Calu3 (cell line): ENCODE measurements around the gene ACR. TPM values are rescaled to one million over a fixed set of nuclear protein-coding genes. Genes with fewer than 3 reads are reported as not detected.

ENCODE experiments used
- BruUV-seq: library from RNA; stranded (reverse); fragments of 400-500 nt; replicated peaks from 2 replicates; lab custom pipeline; 2021; lab: Mats Ljungman, UMichigan
- CTCF ChIA-PET: fragments of 300-600 bp; sonication (Branson Sonifier 250); formaldehyde crosslinking; loops from one replicate; lab custom pipeline; 2022; ENCODE audit warnings: antibody characterized with exemption; lab: Charles Lee
- DNase-seq: peaks from one replicate; pipeline ENCODE4 v3.0.0; 2022
- H3K27ac Mint-ChIP-seq: one replicate; pipeline ENCODE4 v1.8.0; 2022; ENCODE audit warnings: mixed read lengths; ENCODE audit not compliant: unreplicated experiment
- H3K27me3 Mint-ChIP-seq: one replicate; pipeline ENCODE4 v1.8.0; 2022; ENCODE audit warnings: mixed read lengths; ENCODE audit not compliant: unreplicated experiment
- H3K36me3 Mint-ChIP-seq: one replicate; pipeline ENCODE4 v1.8.0; 2022; ENCODE audit warnings: mild to moderate bottlenecking, moderate library complexity, mixed read lengths; ENCODE audit not compliant: insufficient read depth, unreplicated experiment
- H3K4me1 Mint-ChIP-seq: one replicate; pipeline ENCODE4 v1.8.0; 2022; ENCODE audit warnings: mild to moderate bottlenecking, low read depth, mixed read lengths; ENCODE audit not compliant: unreplicated experiment
- H3K4me3 Mint-ChIP-seq: one replicate; pipeline ENCODE4 v1.8.0; 2022; ENCODE audit warnings: mild to moderate bottlenecking, low read depth, moderate library complexity, mixed read lengths; ENCODE audit not compliant: unreplicated experiment
- H3K9me3 Mint-ChIP-seq: one replicate; pipeline ENCODE4 v1.8.0; 2022; ENCODE audit warnings: low read depth, mixed read lengths; ENCODE audit not compliant: unreplicated experiment
- intact Hi-C: fragments of 100-400 bp; cut with micrococcal nuclease; formaldehyde crosslinking; loops from one replicate; pipeline ENCODE4 v1.10.0; 2022; ENCODE audit not compliant: unreplicated experiment
- total RNA-seq: library from RNA; stranded (reverse); gene quantifications from 2 replicates; pipeline ENCODE4 v1.2.3, GENCODE V29; 2022
- TF ChIP-seq, protein P1 (sequence below): fragments of 200-600 bp; IDR thresholded peaks from one replicate; pipeline ENCODE4 v1.8.0; 2022; ENCODE audit warnings: antibody characterized with exemption; ENCODE audit not compliant: unreplicated experiment

ACR gene
- total RNA-seq, 1 experiment from 2014 or later = not detected

DNA sequence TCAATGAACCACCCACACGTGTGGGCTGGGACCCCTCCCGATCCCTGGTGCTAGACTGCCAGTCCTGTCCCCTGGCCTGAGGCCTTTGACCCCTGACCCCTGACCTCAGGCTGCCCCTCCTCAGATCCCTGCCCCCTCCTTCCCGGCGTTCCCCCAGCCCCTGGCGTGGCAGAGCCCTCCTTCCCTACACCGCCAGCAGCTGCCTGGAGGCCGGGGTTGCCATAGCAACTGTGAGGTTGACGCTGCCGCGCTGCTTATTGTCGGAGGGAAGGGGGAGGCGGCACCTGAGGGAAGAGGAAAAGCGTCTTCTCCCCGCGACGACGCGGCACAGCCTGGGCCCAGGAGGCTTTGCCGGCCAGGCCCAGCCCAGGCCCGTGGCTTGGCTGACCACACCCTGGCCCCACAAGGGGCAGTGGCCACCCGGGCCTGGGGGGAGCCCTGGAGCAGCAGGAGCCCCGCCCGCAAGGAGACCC is 32.7 kb upstream of the ACR start:
- no peak for DNase-seq
- Mint-ChIP-seq H3K27ac (no peak overlapping the region), H3K36me3 (no peaks in the 10 kb centered on the region), H3K4me1 (no peaks in the 10 kb centered on the region), H3K9me3 (no peaks in the 10 kb centered on the region), H3K27me3 (peaks cover 47% of the 10 kb centered on the region), H3K4me3 (no peak overlapping the region)
- no TSS peak for BruUV-seq
- intact Hi-C loops = no loop called here
- CTCF ChIA-PET = no interaction called here
- TF ChIP-seq, protein P1, sequence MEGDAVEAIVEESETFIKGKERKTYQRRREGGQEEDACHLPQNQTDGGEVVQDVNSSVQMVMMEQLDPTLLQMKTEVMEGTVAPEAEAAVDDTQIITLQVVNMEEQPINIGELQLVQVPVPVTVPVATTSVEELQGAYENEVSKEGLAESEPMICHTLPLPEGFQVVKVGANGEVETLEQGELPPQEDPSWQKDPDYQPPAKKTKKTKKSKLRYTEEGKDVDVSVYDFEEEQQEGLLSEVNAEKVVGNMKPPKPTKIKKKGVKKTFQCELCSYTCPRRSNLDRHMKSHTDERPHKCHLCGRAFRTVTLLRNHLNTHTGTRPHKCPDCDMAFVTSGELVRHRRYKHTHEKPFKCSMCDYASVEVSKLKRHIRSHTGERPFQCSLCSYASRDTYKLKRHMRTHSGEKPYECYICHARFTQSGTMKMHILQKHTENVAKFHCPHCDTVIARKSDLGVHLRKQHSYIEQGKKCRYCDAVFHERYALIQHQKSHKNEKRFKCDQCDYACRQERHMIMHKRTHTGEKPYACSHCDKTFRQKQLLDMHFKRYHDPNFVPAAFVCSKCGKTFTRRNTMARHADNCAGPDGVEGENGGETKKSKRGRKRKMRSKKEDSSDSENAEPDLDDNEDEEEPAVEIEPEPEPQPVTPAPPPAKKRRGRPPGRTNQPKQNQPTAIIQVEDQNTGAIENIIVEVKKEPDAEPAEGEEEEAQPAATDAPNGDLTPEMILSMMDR = no peak

DNA sequence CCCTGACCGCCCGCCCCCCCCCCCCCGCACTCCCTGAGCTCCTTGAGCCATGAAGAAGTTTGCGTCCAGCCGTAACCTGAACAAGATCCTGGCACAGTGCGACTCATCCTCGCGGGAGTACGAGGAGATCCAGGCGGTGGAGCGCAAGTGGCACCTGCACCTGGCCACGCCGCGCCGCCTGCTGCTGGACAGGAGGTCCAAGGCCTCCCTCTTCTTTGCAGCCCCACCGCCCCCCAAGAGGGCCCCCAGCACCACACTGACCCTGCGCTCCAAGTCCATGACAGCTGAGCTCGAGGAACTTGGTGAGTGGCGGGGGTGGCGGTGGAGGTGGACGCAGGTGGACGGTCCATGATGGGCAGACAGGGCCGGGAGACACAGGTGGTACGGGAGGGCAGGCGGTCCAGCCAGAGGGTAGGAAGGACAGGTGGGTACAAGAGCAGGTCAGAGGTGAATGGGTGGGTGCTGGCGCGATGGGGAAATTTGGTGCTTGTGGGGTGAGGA is 32.1 kb upstream of the ACR start:
- TF ChIP-seq, protein P1 = no peak
- Mint-ChIP-seq H3K9me3 (no peaks in the 10 kb centered on the region), H3K27me3 (peaks cover 52% of the 10 kb centered on the region), H3K27ac (no peak overlapping the region), H3K36me3 (no peaks in the 10 kb centered on the region), H3K4me3 (no peak overlapping the region), H3K4me1 (no peaks in the 10 kb centered on the region)
- CTCF ChIA-PET = no interaction called here
- no peak for DNase-seq
- intact Hi-C loops = no loop called here
- BruUV-seq = no TSS peak

DNA sequence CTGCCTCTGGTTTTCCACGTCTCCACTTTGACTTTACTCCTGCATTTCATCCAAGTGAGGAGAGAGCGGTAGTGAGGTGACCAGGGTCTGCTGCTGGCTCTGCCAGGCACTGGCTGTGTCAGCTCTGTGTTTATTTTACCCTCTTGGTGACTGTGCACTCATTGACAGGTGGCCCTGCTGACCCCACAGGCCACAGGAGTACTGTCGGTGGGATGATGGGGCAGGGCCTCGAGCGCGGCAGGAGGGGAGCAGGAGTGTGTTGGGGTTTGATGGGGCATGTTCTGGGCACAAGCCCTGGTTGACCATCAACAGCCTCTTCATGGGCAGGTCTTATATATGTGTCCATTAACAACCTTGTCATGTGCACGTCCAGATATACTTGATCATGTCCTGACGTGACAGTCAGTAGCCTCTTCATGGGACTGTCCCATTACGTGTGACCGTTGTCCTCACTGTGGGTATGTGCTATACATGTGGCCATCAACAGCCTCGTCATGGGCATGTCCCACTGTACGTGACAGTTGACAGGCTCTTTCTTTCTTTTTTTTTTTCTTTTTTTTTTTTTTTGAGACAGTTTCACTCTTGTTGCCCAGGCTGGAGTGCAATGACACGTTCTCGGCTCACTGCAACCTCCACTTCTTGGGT is 31.4 kb upstream of the ACR start:
- intact Hi-C loops = no loop called here
- H3K4me3 Mint-ChIP-seq = no peak overlapping the region
- H3K36me3 Mint-ChIP-seq = no peaks in the 10 kb centered on the region
- no peaks in the 10 kb centered on the region for H3K9me3 Mint-ChIP-seq
- DNase-seq = no peak
- BruUV-seq = no TSS peak
- TF ChIP-seq, protein P1 = no peak
- no peak overlapping the region for H3K27ac Mint-ChIP-seq
- CTCF ChIA-PET = no interaction called here
- peaks cover 52% of the 10 kb centered on the region for H3K27me3 Mint-ChIP-seq
- no peaks in the 10 kb centered on the region for H3K4me1 Mint-ChIP-seq

DNA sequence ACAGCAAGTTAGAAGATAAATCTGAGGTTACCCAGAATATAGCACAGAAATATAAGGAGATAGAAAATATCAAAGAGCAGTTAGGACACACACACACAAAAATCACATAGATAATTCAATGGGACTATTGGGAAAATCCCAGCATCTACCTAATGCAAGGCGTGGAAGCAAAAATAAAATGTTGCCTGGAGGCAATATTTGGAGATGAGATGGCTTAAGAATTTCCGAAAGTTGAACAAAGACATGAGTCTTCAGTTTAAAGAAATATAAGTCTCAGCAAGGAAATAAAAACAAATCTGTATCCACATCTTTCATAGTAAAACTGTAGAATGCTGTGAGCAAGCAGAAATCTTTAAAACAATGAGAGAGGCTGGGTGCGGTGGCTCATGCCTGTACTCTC is 29.5 kb upstream of the ACR start:
- Mint-ChIP-seq H3K36me3 (no peaks in the 10 kb centered on the region), H3K9me3 (no peaks in the 10 kb centered on the region), H3K4me3 (no peak overlapping the region), H3K27me3 (peaks cover 46% of the 10 kb centered on the region), H3K4me1 (no peaks in the 10 kb centered on the region), H3K27ac (no peak overlapping the region)
- TF ChIP-seq, protein P1 = no peak
- CTCF ChIA-PET = interaction anchor here (0.7 kb wide), 1 partner anchor 67 kb away, joined by 3 read pairs; no protein-coding TSS in a partner anchor
- intact Hi-C loops = no loop called here
- BruUV-seq = no TSS peak
- DNase-seq = no peak
